GM13976 (cell line): ENCODE results near the gene SETD1A.
A peak's percentile ranks its signal among the peaks of the same experiment; 100 is the strongest.

Experiments
- DNase-seq: peaks from one replicate; pipeline ENCODE4 v3.0.0; 2012; ENCODE audit warnings: low spot score
- CTCF ChIP-seq: IDR thresholded peaks from 2 replicates; pipeline ENCODE4 v1.5.1; 2012; ENCODE audit warnings: borderline replicate concordance, mild to moderate bottlenecking; ENCODE audit not compliant: insufficient read depth; ENCODE audit errors: extremely low read depth, missing control alignments, control extremely low read depth
- in situ Hi-C: fragments of 300-500 bp; cut with MboI; formaldehyde crosslinking; loops from one replicate; pipeline ENCODE4 v1.12.0; 2022; ENCODE audit warnings: low sequenced_read_pairs, mixed read lengths, inconsistent platforms; ENCODE audit not compliant: unreplicated experiment

Gene SETD1A

DNA sequence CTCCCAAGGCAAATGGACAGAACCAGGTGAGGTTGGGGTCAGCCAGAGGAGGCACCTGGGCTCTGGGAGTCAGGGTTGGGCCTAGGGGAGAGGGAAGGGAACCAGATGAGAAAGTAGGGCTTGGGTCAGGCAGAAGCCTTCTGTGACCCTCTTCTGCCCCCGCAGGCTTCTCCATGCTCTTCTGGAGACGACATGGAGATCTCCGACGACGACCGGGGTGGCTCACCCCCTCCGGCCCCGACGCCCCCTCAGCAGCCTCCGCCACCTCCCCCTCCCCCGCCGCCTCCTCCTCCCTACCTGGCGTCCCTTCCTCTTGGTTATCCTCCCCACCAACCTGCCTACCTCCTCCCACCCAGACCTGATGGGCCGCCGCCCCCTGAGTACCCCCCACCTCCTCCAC lies 7.9 kb downstream of the SETD1A start:
- TF ChIP-seq CTCF, result no peak
- in situ Hi-C loops, result loop anchor here (25.0 kb wide), 1 partner anchor 897 kb away; the partner anchor contains the start of gene ZNF267
- DNase-seq, result no peak

- TF ChIP-seq CTCF, result no peak
- in situ Hi-C loops, result loop anchor here (25.0 kb wide), 1 partner anchor 896 kb away; the partner anchor contains the start of gene ZNF267
- no peak for DNase-seq
Observed at GRCh38 chr16:30966033-30966619, 8.6 kb downstream of the SETD1A start.

DNA sequence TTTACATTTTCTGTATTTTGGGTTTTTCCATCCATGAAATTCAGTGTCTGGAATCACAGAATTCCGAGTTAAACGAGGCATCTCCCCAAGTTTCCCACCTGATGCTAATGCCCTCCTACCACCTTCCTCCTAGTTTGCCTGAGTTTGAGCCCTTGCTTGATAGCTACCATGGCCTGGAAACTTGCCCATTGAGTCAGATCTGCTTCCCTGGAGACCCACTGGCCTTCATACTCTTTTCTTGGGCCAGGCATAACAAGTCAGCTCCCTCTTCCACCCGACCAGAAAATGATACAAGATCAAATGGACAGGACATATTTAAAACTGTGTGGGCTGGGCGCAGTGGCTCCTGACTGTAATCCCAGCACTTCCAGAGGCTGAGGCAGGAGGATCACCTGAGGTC lies 10.2 kb downstream of the SETD1A start:
- in situ Hi-C loops, result loop anchor here (25.0 kb wide), 1 partner anchor 895 kb away; the partner anchor contains the start of gene ZNF267

DNA sequence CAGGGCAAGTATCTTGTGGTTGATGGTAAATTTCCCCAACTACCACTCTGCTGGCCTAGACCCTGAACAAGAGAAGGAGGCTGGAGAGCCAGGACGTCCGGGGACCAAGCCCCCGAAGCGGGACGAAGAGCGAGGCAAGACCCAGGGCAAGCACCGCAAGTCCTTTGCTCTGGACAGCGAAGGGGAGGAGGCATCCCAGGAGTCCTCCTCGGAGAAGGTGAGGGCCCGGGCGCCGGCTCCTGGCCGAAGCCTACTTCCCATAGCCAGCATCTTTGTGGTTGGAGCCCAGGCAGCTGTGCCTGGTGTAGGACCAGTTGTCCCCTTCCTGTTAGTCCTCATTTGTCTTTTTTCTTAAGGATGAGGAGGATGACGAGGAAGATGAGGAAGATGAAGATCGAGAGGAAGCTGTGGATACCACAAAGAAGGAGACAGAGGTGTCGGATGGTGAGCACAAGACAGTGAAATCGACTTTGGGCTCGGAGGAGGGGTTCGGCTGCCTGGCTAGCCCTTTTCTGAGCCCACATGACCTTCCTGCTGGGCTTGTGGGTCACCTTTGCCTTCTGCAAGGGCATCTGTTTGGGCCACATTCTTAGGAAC lies 11.8 kb downstream of the SETD1A start:
- in situ Hi-C loops, result loop anchor here (25.0 kb wide), 1 partner anchor 893 kb away; the partner anchor contains the start of gene ZNF267
- no peak for DNase-seq
- no peak for TF ChIP-seq CTCF

More for the DNA sequence above, 10.2 kb downstream of the SETD1A start:
- DNase-seq, result no peak
- no peak for TF ChIP-seq CTCF

- in situ Hi-C loops, result loop anchor here (25.0 kb wide), 1 partner anchor 891 kb away; the partner anchor contains the start of gene ZNF267
- no peak for DNase-seq
- no peak for TF ChIP-seq CTCF
Observed at GRCh38 chr16:30971298-30971697, 13.7 kb downstream of the SETD1A start.

DNA sequence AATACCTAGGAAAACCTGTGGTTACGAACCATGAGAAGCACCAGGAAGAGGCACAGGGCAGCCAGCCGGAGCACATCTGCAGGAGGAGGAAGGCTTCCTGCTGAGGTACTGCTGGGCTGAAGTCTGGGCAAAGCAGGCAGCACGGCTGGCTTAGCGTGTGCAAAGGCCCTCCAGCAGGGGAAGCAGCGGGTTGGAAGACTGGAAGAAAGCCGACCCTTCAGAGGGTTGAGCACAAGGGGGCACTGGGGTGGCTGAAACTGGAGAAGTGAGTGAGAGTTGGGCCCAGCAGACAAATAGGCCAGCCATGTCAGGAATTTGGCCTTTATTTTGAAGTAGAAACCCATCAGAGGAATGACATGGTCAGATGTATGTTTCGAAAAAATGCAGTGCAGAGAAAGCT lies 15.3 kb downstream of the SETD1A start:
- peak; percentile 8 for TF ChIP-seq CTCF
- DNase-seq, result no peak
- in situ Hi-C loops, result loop anchor here (25.0 kb wide), 1 partner anchor 889 kb away; the partner anchor contains the start of gene ZNF267

DNA sequence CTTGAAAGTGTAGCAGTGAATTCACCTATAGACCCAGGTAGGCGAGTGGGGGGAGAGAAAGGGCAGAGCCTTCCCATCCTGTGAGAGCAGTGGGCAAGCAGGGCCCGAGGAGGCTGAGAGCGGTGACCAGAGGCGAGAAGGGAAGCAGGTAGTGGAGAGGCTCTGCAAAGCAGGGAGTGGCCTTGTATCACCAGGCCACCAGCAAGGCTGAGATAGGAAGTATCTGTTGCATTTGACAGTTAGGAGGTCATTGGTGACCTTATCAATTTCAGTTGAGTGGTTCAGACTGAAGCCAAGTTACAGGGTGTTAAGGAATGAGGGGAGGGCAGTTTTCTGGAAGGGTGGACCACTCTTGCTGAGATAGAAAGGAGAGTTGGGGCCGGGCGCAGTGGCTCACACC lies 16.8 kb downstream of the SETD1A start:
- no peak for TF ChIP-seq CTCF
- DNase-seq, result no peak
- in situ Hi-C loops, result loop anchor here (25.0 kb wide), 1 partner anchor 888 kb away; the partner anchor contains the start of gene ZNF267
